Stimulated activated CD4-positive, alpha-beta T cell treated with anti-CD3 and anti-CD28 coated beads, TNF-alpha, amount 100 ng/mL, for 24 hours (primary cell): Measurements from ENCODE around the gene IRX4.

ENCODE experiments used
- DNase-seq, 3 experiments: peaks; one replicate each; pipeline ENCODE4 v3.0.0-alpha.2; 2020; ENCODE audit warnings: low read depth in 3 of 3

IRX4 gene

DNA sequence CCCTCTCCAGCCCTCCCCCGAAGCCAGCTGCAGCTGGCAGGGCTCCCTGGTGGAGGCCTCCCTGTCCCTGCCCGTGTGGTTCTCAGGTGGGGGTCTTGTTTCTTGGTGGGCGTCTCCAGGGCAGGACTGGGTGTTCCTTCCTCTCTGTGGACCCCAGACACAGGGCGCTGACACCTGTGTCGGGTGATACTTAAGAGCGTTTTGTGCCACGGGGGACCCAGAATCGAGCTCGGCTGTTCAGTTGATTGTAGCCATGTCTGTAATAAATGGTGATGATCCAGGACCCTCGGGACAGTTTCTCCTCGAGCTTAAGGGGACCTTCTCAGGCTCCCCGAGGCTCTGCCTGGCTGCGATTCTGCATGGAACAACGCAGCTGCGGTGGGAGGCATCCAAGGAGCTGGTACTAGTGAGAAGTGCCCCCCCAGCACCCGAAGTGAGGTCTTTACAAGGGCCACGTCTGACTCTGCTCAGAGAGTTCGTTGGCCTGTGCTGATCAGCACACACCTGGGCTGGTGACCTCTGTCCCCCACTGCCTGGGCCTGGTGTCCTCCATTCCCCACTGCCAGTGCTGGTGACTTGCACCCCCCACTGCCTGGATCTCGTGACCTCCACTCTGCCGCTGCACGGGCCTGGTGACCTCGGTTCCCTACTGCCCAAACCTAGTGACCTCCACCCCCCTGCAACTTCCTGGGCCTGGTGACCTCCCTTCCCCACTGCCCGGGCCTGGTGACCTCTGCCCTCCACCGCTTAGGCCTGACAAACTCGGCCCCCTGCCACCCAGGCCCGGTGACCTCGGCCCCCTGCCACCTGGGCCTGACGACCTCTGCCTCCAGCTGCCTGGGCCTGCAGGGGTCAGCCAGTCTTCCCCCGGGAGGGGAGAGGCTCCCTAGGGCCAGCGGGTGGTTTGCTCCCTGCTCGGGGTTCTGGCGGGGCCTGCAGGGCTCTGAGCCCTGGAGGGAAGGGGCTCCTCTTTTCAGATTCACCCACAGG lies 45.5 kb downstream of the IRX4 start:
- no peak for DNase-seq

DNA sequence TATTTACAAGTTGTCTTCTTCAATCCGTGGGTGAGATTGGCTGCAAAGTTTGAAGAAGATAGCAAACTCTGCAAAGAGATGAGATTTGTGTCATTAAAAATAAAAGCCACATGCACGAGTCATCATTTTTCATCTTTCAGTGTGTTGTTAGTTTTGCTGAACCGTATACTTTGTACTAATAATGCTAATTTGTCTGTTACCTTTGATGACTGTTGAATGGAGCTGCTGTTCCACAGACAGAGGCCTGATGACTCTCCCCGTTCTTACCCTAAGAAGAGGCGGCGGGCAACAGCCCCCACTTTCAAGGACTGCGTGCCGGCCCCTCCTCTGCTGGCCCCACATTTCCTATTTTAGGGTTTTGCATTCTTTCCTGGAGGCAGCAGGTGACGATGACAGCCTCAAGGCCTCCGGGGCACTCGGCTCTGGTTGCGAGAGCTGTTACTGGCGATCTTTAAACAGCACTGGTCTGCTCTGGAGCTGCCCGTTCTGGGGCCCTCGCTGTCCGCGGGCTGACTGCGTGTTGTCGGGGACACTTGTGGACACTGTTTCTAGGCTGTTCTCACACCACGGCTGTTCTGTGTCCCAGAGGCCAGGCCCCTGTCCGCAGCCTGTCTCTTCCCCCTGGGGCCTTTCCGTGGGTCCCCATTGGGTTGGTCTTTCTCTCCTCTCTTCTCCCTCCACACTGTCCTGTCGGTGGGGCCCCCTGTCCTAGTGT lies 46.4 kb downstream of the IRX4 start:
- DNase-seq, result no peak

DNA sequence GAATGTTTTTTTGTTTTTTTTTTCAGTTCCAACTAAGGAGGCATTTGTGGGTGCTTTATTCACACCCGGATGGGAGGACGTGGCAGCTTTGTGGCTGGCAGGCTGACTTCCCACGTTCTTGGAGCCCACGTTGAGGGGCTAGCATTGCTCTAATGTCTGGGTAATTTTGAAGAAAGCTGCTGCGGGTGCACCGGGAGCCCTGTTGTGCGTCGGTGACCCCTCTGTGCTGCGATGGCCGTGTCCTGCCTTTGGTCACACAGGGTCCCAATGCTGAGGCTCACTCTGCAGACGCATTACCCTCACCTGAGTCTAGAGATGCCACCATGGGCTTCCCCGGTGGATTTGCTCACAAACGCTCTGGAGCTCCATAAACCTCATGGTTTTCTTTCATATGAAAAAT lies 47.3 kb downstream of the IRX4 start:
- no peak for DNase-seq

DNA sequence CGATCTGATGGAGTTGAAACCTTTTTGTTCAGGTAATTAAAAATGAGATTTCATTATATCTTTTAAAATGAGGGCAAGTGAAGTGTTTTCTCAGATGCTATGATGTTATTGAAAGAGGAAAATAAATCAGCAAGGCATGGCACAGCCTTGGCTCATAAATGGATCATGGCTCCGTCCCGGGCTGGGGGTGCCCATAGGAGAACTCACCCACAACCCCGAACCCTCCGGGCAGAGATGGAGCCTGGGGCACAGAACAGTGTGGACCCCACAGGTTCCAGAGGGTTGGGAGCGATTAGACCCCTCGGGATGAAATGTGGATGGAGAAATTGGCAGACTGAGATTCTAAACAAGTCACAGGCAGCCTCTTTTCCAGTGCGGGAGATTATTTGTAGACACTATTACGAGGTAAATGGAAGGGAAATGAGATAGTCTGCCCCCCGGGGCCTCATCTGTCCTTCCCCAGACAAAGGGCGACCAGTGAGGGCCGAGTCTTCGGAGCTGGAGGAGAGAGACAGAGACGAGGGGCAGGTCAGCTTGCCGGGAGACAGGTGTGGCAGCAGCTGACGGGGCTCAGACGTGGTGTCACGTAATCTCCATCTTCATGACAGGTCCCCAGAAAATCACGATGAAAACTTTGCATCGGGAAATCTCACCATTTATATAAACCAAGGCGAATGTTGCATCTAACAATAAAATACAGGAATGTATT lies 47.9 kb downstream of the IRX4 start:
- DNase-seq, result no peak

DNA sequence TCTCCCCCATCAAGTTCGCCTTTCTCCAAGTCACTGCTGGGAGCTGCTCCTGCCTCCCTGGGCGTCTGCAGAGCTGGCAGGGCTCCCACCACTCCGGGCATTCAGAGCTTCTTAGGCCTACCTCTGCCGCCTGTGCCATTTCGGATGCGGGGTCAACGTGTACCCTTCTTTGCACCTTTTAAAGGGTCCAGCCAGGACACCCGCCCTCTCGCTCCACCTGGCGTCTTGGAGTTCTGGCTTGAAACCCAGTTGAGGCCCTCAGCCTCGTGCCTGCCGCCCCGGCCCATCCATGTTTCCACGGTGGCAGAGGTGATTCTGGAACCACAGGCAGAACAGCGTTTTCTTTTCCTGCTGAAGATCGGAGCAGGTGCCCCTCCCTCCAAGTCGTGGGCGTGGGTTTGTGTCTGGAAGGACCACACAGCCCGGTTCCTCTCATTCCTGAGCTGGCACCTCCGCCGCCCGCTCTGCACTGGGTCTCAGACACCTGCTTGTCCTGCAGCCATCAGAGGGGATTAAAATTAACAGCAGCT lies 48.6 kb downstream of the IRX4 start:
- no peak for DNase-seq

DNA sequence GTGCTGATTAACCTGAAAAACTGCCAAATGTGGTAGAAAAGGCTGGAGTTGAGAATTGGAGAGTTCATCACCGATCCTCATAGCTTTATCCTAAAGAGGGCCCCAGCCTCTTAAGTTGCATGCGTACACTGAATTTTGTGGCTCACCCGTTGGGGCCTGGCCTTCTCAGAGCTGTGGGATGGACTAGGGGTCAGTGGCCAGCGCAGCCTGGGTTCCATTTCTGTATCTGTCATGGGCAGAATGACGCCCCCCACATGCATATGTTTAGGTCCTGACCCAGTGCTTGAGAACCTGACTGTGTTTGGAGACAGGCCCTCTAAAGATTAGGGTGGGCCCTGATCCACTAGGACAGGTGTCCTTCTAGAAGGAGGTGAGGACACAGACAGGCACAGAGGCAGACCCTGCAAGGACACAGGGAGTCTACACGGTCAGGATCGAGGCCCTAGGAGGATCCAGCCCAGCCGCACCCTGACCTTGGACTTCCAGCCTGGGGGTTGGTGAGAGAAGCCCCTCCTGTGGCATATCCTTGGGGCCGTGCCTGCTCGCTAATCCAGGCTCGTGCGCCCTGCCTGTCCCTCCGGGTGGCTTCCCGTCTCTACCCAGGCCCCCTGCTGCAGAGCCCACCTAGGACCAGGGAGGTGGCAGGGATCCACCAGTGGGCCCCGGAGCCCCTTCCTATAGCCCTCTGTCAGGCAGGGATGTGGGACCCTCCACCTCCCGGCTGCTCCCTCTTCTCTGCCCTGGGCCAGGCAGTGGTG lies 49.3 kb downstream of the IRX4 start:
- DNase-seq, result no peak

DNA sequence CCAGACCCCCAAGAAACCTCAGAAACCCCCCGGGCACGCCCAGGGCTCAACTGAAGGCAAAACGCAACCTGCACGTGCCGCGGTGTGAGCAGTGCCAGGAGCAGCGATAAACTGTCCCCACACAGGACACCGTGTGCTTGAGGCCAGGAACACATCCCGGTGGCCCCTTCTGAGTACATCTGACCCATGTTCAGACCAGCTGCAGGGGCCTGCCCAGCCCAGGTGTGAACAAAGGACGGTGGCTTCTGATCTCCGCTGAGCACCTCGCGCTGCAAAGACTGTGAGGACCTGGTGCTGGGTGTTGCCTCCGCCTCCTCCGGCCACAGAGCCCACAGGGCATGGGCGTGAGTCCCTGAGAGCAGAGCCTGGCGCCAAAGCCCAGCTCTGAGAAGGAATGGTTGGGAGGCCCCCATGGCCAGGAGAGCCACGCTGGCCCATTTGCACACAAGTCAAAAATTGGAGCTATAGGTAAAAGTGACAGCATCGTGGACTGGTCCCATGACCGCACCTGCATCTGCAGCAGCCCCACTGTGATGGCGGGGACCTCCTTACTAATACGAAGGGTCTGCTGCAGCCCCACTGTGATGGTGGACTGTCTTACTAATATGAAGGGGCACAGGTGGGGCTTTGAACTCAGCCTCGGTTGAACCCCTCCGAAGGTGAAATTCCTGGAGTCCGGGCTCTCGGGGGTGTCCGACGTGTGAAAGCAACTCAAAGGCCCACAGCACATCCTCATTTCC lies 50.0 kb downstream of the IRX4 start:
- DNase-seq, result no peak

DNA sequence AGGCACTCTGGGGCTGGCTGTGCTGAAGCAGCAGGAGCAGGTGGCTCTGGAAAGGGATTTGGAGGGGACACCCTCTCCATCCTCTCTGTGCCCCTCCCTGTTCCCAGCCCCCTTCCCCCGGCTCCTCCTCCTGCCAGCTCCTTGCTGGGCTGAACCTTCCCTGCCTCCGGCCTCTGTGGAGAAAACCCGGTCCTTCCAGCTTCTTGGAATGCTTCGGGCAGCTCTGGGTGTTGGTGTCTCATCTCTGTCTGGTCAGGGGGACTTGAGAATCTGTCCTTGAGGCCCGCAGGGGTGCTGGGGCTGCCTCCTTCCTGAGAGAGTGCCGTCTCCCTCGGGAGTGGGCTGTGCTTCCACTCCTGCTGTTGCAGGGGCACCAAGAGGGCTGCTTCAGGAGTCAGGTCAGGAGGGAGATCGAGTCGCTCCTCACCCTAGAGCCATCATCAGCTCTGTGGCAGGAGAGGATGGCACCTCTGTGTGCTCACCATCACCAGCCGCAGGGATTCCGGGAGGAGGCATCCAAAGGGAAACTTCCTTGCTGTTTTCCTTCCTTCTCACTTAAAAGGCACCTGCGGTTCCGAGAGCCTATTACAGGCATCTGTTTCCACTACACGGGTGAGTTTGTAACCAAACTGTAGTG lies 50.9 kb downstream of the IRX4 start:
- no peak for DNase-seq

DNA sequence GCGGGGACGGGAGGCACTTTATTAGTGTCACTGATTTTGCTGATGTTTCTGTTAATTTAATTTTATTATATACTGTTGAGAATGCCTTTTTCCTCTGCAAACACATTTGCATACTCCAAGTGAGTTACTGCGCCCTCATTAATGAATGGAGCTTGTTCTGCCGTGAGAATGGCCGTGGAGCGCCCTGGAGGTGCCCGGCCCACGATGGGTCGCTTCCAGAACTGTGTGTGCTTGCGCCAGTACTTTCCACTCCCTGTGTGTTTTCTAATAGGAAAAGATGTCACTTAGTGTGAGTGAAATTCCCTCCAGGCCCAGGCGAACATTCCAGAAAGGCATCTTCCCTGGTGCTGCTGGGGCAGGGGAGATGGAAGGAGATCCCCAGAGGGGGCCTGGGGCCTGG lies 51.5 kb downstream of the IRX4 start:
- DNase-seq, result no peak

DNA sequence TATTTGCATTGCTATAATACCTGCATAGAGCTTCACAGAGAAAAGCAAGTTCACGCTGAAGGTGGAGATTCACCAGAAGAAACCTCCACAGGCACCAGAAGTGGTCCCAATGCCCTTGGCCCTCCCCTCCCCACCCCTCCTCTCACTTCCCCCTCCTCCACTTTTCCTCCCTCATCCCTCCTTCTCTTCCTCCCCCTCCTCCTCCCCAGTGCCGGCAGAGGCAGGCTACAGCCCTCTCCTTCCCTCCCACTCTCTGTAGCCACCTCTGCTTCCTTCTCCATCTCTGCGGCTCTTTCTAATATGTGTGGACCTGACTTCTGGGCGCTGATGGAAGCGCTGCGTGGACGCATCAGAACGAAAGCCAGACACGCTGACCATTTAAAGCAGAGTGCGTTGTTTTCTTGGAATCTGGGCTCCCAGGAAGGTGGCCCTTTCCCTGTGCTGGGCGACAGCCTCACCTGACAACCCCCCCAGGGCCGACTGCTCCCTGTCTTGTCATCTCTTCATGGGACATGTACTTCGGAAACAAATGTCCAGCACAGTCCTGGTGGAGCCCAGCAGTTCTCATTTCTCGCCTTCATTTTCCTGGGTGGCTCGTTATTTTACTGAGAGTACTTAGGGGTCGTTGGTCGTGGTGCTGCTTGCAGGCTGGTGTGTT lies 52.0 kb downstream of the IRX4 start:
- DNase-seq, result no peak

DNA sequence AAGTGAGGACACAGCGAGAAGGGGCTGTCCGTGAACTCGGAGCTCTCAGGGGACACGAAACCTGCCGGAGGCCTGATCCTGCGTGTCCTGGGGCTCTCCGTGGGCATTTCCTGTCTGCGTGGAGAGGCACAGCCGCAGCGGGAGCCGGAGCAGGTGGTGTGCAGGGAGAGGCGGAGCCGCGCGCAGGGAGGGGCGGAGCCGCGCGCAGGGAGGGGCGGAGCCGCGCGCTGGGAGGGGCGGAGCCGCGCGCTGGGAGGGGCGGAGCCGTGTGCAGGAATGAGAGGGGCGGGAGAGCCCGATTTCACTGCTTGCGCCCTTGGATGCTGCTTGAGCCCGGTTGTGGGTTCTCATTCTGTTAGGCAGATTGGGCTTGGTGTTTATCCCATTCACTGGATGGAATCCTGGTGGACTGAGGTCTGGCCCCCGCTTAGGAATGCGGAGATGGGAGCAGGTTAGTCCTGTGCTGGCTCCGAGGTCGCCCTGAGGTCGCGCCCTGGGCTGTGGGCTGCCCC lies 54.8 kb downstream of the IRX4 start:
- DNase-seq, result no peak
